SU-DHL-6 (cell line): ENCODE data around the gene GPR78.

Experiments used
- H2AFZ ChIP-seq: fragments of 200-600 bp; sonication (generic); 2 replicates; pipeline ENCODE4 v1.6.1; 2014; ENCODE audit warnings: low read depth, mild to moderate bottlenecking, moderate library complexity, mixed read lengths, antibody characterized with exemption, low read length; ENCODE audit not compliant: severe bottlenecking
- H3F3A ChIP-seq: fragments of 200-600 bp; shearing (Covaris generic); 2 replicates; pipeline ENCODE4 v1.6.0; 2016; ENCODE audit warnings: antibody characterized with exemption, mild to moderate bottlenecking; ENCODE audit not compliant: insufficient read depth
- H3K27ac ChIP-seq: fragments of 200-600 bp; sonication (generic); 2 replicates; pipeline ENCODE4 v1.5.1; 2016; ENCODE audit warnings: low read depth, mild to moderate bottlenecking, low read length, moderate library complexity, mixed read lengths
- H3K27me3 ChIP-seq: fragments of 200-600 bp; sonication (generic), shearing (Covaris generic); 2 replicates; pipeline ENCODE4 v1.6.0; 2014; ENCODE audit warnings: mild to moderate bottlenecking, low read length
- H3K36me3 ChIP-seq: fragments of 200-600 bp; sonication (generic); 2 replicates; pipeline ENCODE4 v1.6.1; 2014; ENCODE audit warnings: mild to moderate bottlenecking, low read length, mixed read lengths
- H3K4me2 ChIP-seq: fragments of 300-600, 200-600 bp; shearing (Covaris generic), sonication (generic); 2 replicates; pipeline ENCODE4 v1.6.0; 2014; ENCODE audit warnings: low read length, low read depth, mild to moderate bottlenecking; ENCODE audit not compliant: poor library complexity, severe bottlenecking
- H3K4me3 ChIP-seq: fragments of 200-600 bp; sonication (generic); 2 replicates; pipeline ENCODE4 v1.5.1; 2014; ENCODE audit warnings: antibody characterized with exemption, low read length, mild to moderate bottlenecking, mixed read lengths; ENCODE audit not compliant: insufficient read depth, poor library complexity, severe bottlenecking
- H3K79me2 ChIP-seq: fragments of 200-600 bp; sonication (generic); 2 replicates; pipeline ENCODE4 v1.6.1; 2014; ENCODE audit warnings: mild to moderate bottlenecking, low read length, moderate library complexity; ENCODE audit not compliant: insufficient read depth
- H3K9ac ChIP-seq: fragments of 200-600 bp; sonication (generic); 2 replicates; pipeline ENCODE4 v1.7.0; 2014; ENCODE audit warnings: mild to moderate bottlenecking, low read length
- H3K9me2 ChIP-seq: fragments of 200-600 bp; sonication (generic); replicated peaks from 2 replicates; pipeline ENCODE4 v1.6.1; 2014; ENCODE audit warnings: low read length; ENCODE audit not compliant: insufficient read depth
- H3K9me3 ChIP-seq: fragments of 200-600 bp; sonication (generic); 2 replicates; pipeline ENCODE4 v1.6.1; 2014; ENCODE audit warnings: low read length, mixed read lengths; ENCODE audit not compliant: insufficient read depth
- H4K20me1 ChIP-seq: fragments of 200-600 bp; sonication (generic); 2 replicates; pipeline ENCODE4 v1.6.1; 2014; ENCODE audit warnings: low read depth, mild to moderate bottlenecking, antibody characterized with exemption, low read length, moderate library complexity, mixed read lengths
- CTCF ChIP-seq: fragments of 200-600 bp; sonication (generic); IDR thresholded peaks from one replicate; pipeline ENCODE4 v1.5.1; 2017; ENCODE audit warnings: antibody characterized with exemption, mild to moderate bottlenecking, low read length, moderate library complexity; ENCODE audit not compliant: insufficient read depth, poor library complexity, severe bottlenecking
- EZH2phosphoT487 ChIP-seq: fragments of 200-600 bp; sonication (generic), shearing (Covaris generic); conservative IDR thresholded peaks from 2 replicates; pipeline ENCODE4 v1.6.1; 2018; ENCODE audit warnings: mild to moderate bottlenecking, antibody characterized with exemption, low read length, moderate library complexity, mixed read lengths

The GPR78 gene

GRCh38 chr4:8546766-8547107 is 33.5 kb upstream of the GPR78 start:
- Histone ChIP-seq H3K4me2 (no peak overlapping the region), H3K9me2 (no peaks in the 10 kb centered on the region), H2AFZ (no peak overlapping the region)

GRCh38 chr4:8547108-8547911 is 32.9 kb upstream of the GPR78 start:
- Histone ChIP-seq H3K27ac (no peak overlapping the region), H3K36me3 (no peaks in the 10 kb centered on the region), H2AFZ (no peak overlapping the region), H3F3A (no peaks in the 10 kb centered on the region), H3K27me3 (no peaks in the 10 kb centered on the region), H3K9ac (no peak overlapping the region), H3K4me3 (no peak overlapping the region), H3K79me2 (no peaks in the 10 kb centered on the region), H3K9me2 (no peaks in the 10 kb centered on the region), H3K9me3 (no peaks in the 10 kb centered on the region), H4K20me1 (no peaks in the 10 kb centered on the region), H3K4me2 (no peak overlapping the region)
- TF ChIP-seq EZH2phosphoT487 = no peak
- no peak for TF ChIP-seq CTCF

More at GRCh38 chr4:8546766-8547107, 33.5 kb upstream of the GPR78 start:
- Histone ChIP-seq H3K27me3 (no peaks in the 10 kb centered on the region), H3K36me3 (no peaks in the 10 kb centered on the region), H3K27ac (no peak overlapping the region), H4K20me1 (no peaks in the 10 kb centered on the region), H3K79me2 (no peaks in the 10 kb centered on the region), H3F3A (no peaks in the 10 kb centered on the region), H3K9me3 (no peaks in the 10 kb centered on the region), H3K4me3 (no peak overlapping the region), H3K9ac (no peak overlapping the region)
- TF ChIP-seq CTCF = no peak
- no peak for TF ChIP-seq EZH2phosphoT487

GRCh38 chr4:8547912-8548730 is 32.1 kb upstream of the GPR78 start:
- Histone ChIP-seq H2AFZ (no peak overlapping the region), H3K9ac (no peak overlapping the region), H3K9me2 (no peaks in the 10 kb centered on the region), H3K4me3 (no peak overlapping the region), H3K79me2 (no peaks in the 10 kb centered on the region), H3K4me2 (no peak overlapping the region), H3K27me3 (no peaks in the 10 kb centered on the region), H4K20me1 (no peaks in the 10 kb centered on the region), H3K9me3 (no peaks in the 10 kb centered on the region), H3K27ac (no peak overlapping the region), H3F3A (no peaks in the 10 kb centered on the region), H3K36me3 (no peaks in the 10 kb centered on the region)
- TF ChIP-seq EZH2phosphoT487 = no peak
- TF ChIP-seq CTCF = no peak
